CD14-positive monocyte (primary cell): ENCODE results near the gene FRS2. TPM values are rescaled to one million over a fixed set of nuclear protein-coding genes. Genes with fewer than 3 reads are reported as not detected.

Experiments
- DNase-seq, 3 donors: peaks; one replicate each; pipeline ENCODE4 v3.0.0-alpha.2; 2011 to 2022
- H2AFZ ChIP-seq: 2 replicates; pipeline ENCODE4 v1.6.0; 2012; ENCODE audit warnings: mild to moderate bottlenecking, low read depth, low read length, inconsistent platforms; ENCODE audit not compliant: insufficient read depth, poor library complexity, severe bottlenecking
- H3K27ac ChIP-seq, 2 donors: 1 replicate in 1 of 2; 2 replicates in 1 of 2; pipeline ENCODE4 v1.5.1; 2012 to 2013; ENCODE audit warnings: low read length in 2 of 2, control low read depth in 1 of 2, inconsistent platforms in 1 of 2, low read depth in 1 of 2, mild to moderate bottlenecking in 1 of 2
- H3K27me3 ChIP-seq, 2 donors: one replicate each; pipeline versions ENCODE4 v1.6.0 to v1.6.1; 2011 to 2013; ENCODE audit warnings: low read length in 2 of 2; ENCODE audit not compliant: control insufficient read depth in 2 of 2, insufficient read depth in 2 of 2
- H3K36me3 ChIP-seq, 2 donors: replicated peaks in 1 of 2; 1 replicate in 1 of 2; 2 replicates in 1 of 2; pipeline versions ENCODE4 v1.5.1 to v1.6.1; 2012 to 2013; ENCODE audit warnings: low read length in 2 of 2, control low read depth in 1 of 2, inconsistent platforms in 1 of 2, mild to moderate bottlenecking in 1 of 2; ENCODE audit not compliant: insufficient read depth in 2 of 2, control insufficient read depth in 1 of 2
- H3K4me1 ChIP-seq, 2 donors: 1 replicate in 1 of 2; 2 replicates in 1 of 2; pipeline versions ENCODE4 v1.5.1 to v1.6.1; 2012 to 2013; ENCODE audit warnings: low read length in 2 of 2, control low read depth in 1 of 2, inconsistent platforms in 1 of 2, mild to moderate bottlenecking in 1 of 2, moderate library complexity in 1 of 2; ENCODE audit not compliant: insufficient read depth in 2 of 2, control insufficient read depth in 1 of 2
- H3K4me2 ChIP-seq: replicated peaks from 2 replicates; pipeline ENCODE3; 2012; ENCODE audit warnings: low read length, moderate library complexity, mild to moderate bottlenecking; ENCODE audit not compliant: poor library complexity, severe bottlenecking; ENCODE audit errors: extremely low read depth
- H3K4me3 ChIP-seq, 3 experiments: fragments of 200-600 bp in 1 of 3; sonication (generic) in 1 of 3; replicated peaks in 1 of 3; 1 replicate in 2 of 3; 2 replicates in 1 of 3; pipeline ENCODE4 v1.5.1; 2011 to 2013; ENCODE audit warnings: low read length in 3 of 3, mild to moderate bottlenecking in 3 of 3, control low read depth in 2 of 3, low read depth in 2 of 3, inconsistent platforms in 1 of 3, moderate library complexity in 1 of 3
- H3K79me2 ChIP-seq: 2 replicates; pipeline ENCODE4 v1.6.0; 2012; ENCODE audit warnings: mild to moderate bottlenecking, control low read depth, inconsistent platforms, low read length, moderate library complexity; ENCODE audit not compliant: insufficient read depth
- H3K9ac ChIP-seq: 2 replicates; pipeline ENCODE4 v1.6.0; 2017; ENCODE audit warnings: low read length, mild to moderate bottlenecking; ENCODE audit not compliant: insufficient read depth, poor library complexity, severe bottlenecking
- H3K9me3 ChIP-seq, 2 donors: replicated peaks in 1 of 2; 1 replicate in 1 of 2; 2 replicates in 1 of 2; pipeline versions ENCODE4 v1.5.1 to v1.6.1; 2012 to 2013; ENCODE audit warnings: low read length in 2 of 2, control low read depth in 1 of 2; ENCODE audit not compliant: control insufficient read depth in 1 of 2, insufficient read depth in 1 of 2
- H4K20me1 ChIP-seq: 2 replicates; pipeline ENCODE4 v1.6.0; 2012; ENCODE audit warnings: mild to moderate bottlenecking, low read length, control low read depth, moderate library complexity; ENCODE audit not compliant: insufficient read depth
- H3K27ac Mint-ChIP-seq, 7 donors: one replicate each; pipeline ENCODE4 v1.8.0; 2020; ENCODE audit warnings: mild to moderate bottlenecking in 7 of 7, mixed read lengths in 7 of 7, moderate library complexity in 6 of 7, inconsistent platforms in 2 of 7
- H3K27me3 Mint-ChIP-seq, 3 donors: one replicate each; pipeline ENCODE4 v1.8.0; 2021 to 2022; ENCODE audit warnings: low read depth in 3 of 3, mild to moderate bottlenecking in 3 of 3, mixed read lengths in 3 of 3, moderate library complexity in 3 of 3, inconsistent platforms in 1 of 3
- H3K36me3 Mint-ChIP-seq, 2 donors: one replicate each; pipeline ENCODE4 v1.8.0; 2020; ENCODE audit warnings: mixed read lengths in 2 of 2, inconsistent platforms in 1 of 2, mild to moderate bottlenecking in 1 of 2
- H3K4me1 Mint-ChIP-seq: one replicate; pipeline ENCODE4 v1.8.0; 2020; ENCODE audit warnings: mild to moderate bottlenecking, mixed read lengths
- H3K4me3 Mint-ChIP-seq, 2 donors: one replicate each; pipeline ENCODE4 v1.8.0; 2020; ENCODE audit warnings: mild to moderate bottlenecking in 2 of 2, mixed read lengths in 2 of 2, moderate library complexity in 1 of 2
- H3K9me3 Mint-ChIP-seq, 7 donors: one replicate each; pipeline ENCODE4 v1.8.0; 2020 to 2022; ENCODE audit warnings: mixed read lengths in 7 of 7, mild to moderate bottlenecking in 6 of 7, moderate library complexity in 6 of 7, inconsistent platforms in 2 of 7
- WGBS: methylation state at CpG from one replicate; pipeline ENCODE4 v1.1.5; 2013; ENCODE audit warnings: missing lambda C conversion rate; ENCODE audit not compliant: insufficient coverage; 5-methylcytosine and 5-hydroxymethylcytosine counted together
- intact Hi-C, 2 donors: fragments of 100-400 bp; cut with micrococcal nuclease; formaldehyde crosslinking; loops; one replicate each; pipeline versions ENCODE4 v1.15.0 to v1.15.1; 2023
- polyA plus RNA-seq, 3 donors: library from polyadenylated mRNA; depleted of rRNA in 1 of 3; unstranded in 2 of 3; stranded (reverse) in 1 of 3; fragments of 300-500 nt in 2 of 3; fragments of >200 nt in 1 of 3; fragmentation: Illumina TruSeq in 2 of 3; gene quantifications; 1 replicate in 2 of 3; 2 replicates in 1 of 3; pipeline ENCODE4 v1.2.3, GENCODE V29; 2012 to 2021
- TF ChIP-seq, protein P1 (sequence below): fragments of 200-600 bp; IDR thresholded peaks from one replicate; pipeline ENCODE4 v1.8.0; 2022; ENCODE audit warnings: antibody characterized with exemption, mild to moderate bottlenecking

FRS2 gene
- polyA plus RNA-seq, 3 donors = 6.8 to 13.6 (median 13.0) TPM

DNA sequence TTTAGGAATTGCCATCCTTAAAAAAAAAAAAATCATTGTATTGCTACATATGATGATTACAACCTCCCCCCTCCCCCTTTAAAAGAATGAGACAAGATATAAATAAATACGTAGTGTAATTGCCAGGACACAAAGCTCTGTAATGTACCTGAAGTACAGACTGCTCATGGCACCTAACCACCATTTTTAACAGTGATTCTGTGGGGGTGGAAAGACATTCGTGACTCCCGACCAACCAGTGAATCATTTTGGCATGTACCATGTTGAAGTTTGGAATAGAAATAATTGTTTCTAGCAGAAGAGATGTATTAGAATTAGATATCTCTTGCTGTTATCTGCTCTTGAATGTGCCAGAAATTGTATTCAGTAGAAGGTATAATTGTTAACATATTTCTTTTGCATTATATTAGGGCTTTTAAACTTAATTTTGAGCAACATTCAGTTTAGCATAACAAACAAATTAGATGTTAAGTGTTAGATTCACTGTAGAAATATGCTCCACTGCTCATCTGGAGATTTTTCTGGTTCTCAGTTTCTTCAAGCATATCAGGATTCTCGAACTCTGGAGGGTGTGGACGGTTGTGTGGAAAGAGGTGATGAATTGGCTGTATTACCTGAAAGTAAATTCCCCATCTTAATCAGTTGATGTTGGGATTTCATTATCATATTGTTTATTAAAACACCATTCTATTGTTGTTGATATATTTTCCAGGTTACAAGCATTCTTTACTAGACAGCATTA is 31.1 kb downstream of the FRS2 start:
- TF ChIP-seq, protein P1, sequence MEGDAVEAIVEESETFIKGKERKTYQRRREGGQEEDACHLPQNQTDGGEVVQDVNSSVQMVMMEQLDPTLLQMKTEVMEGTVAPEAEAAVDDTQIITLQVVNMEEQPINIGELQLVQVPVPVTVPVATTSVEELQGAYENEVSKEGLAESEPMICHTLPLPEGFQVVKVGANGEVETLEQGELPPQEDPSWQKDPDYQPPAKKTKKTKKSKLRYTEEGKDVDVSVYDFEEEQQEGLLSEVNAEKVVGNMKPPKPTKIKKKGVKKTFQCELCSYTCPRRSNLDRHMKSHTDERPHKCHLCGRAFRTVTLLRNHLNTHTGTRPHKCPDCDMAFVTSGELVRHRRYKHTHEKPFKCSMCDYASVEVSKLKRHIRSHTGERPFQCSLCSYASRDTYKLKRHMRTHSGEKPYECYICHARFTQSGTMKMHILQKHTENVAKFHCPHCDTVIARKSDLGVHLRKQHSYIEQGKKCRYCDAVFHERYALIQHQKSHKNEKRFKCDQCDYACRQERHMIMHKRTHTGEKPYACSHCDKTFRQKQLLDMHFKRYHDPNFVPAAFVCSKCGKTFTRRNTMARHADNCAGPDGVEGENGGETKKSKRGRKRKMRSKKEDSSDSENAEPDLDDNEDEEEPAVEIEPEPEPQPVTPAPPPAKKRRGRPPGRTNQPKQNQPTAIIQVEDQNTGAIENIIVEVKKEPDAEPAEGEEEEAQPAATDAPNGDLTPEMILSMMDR = no peak

DNA sequence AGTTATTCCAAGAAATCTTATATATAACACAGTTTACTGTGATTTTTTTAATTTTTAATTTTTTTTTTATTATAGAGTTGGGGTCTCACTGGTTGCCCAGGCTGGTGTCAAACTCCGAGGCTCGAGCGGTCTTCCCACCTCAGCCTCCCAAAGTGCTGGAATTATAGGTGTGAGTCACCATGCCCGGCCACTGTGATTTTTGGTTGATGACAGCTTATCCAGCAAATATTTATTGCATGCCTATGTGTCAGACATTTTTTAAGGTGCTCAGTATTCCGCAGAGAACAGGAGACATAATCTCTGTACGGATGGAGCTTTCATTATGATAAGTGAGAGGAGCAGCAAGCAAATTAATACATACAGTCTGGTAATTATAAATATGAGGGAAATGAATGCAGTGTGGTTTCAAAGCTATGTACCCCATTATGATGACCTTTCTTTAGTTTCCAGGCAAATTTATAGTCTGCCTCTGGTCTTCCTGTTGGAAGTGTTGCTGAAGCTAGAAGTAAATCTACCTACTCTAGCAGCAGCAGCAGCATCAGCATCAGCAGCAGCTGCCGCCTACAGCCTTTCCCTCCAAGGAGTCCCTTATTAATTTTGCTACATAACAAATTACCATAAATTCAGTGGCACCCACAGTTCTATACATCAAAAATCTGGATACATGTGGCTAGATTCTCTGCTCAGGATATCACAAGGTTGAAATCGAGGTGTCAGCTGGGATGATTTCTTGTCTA is 32.3 kb downstream of the FRS2 start:
- Mint-ChIP-seq H3K4me1 (peaks cover 38% of the 10 kb centered on the region), H3K27me3 (peaks cover 0 to under 1% (median 0%) of the 10 kb centered on the region in 3 donors), H3K27ac (no peak overlapping the region), H3K4me3 (no peak overlapping the region), H3K36me3 (peaks cover 2 to 4% of the 10 kb centered on the region in 2 donors), H3K9me3 (peaks cover 0 to 2% (median 0%) of the 10 kb centered on the region in 7 donors)
- no peaks in the 10 kb centered on the region for H3K36me3 ChIP-seq
- peaks cover 3 to 13% of the 10 kb centered on the region in 2 donors for H3K4me1 ChIP-seq
- WGBS = 67% methylated on average over 1 of the region's 8 CpGs
- TF ChIP-seq, protein P1 = no peak
- intact Hi-C loops = no loop called here
- no peak overlapping the region for H3K4me2 ChIP-seq
- no peak for DNase-seq
- H2AFZ ChIP-seq = no peak overlapping the region
- peaks cover 97% of the 10 kb centered on the region for H3K79me2 ChIP-seq
- H3K9ac ChIP-seq = no peak overlapping the region
- peaks cover 96% of the 10 kb centered on the region for H4K20me1 ChIP-seq
- no peaks in the 10 kb centered on the region for H3K27me3 ChIP-seq
- no peak overlapping the region for H3K27ac ChIP-seq
- H3K9me3 ChIP-seq = no peaks in the 10 kb centered on the region
- H3K4me3 ChIP-seq = no peak overlapping the region

More for the DNA sequence above, 31.1 kb downstream of the FRS2 start:
- peaks cover 38% of the 10 kb centered on the region for H3K4me1 Mint-ChIP-seq
- no peak overlapping the region for H3K27ac ChIP-seq
- no peak overlapping the region for H3K4me2 ChIP-seq
- no peaks in the 10 kb centered on the region for H3K36me3 ChIP-seq
- peaks cover 92% of the 10 kb centered on the region for H4K20me1 ChIP-seq
- WGBS = no CpG with 5 or more reads among the region's 5 CpGs
- no peak for DNase-seq
- H3K27me3 Mint-ChIP-seq = peaks cover 0 to 3% (median 0%) of the 10 kb centered on the region in 3 donors
- H3K79me2 ChIP-seq = peaks cover 96% of the 10 kb centered on the region
- no peak overlapping the region for H2AFZ ChIP-seq
- intact Hi-C loops = no loop called here
- no peaks in the 10 kb centered on the region for H3K9me3 ChIP-seq
- no peaks in the 10 kb centered on the region for H3K27me3 ChIP-seq
- H3K36me3 Mint-ChIP-seq = peaks cover 2 to 3% of the 10 kb centered on the region in 2 donors
- H3K9ac ChIP-seq = no peak overlapping the region
- no peak overlapping the region for H3K27ac Mint-ChIP-seq
- H3K4me1 ChIP-seq = peaks cover 3 to 13% of the 10 kb centered on the region in 2 donors
- no peak overlapping the region for H3K4me3 ChIP-seq
- H3K4me3 Mint-ChIP-seq = no peak overlapping the region
- peaks cover 0 to 2% (median 0%) of the 10 kb centered on the region in 7 donors for H3K9me3 Mint-ChIP-seq
